K562 (cell line): ENCODE measurements around the gene LAMTOR5.

Source experiments
- DMBX1 ChIP-seq: fragments of 250-450 bp; sonication (Bioruptor Pico); IDR thresholded peaks from 2 replicates; pipeline ENCODE4 v1.8.0; 2022; ENCODE audit warnings: inconsistent platforms, mild to moderate bottlenecking, moderate library complexity, borderline replicate concordance
- GTF2F1 ChIP-seq: IDR thresholded peaks from 2 replicates; pipeline ENCODE4 v1.6.1; 2011; ENCODE audit warnings: low read depth, low read length, improper control_type of control experiment
- MAFK ChIP-seq: IDR thresholded peaks from 2 replicates; pipeline ENCODE4 v1.6.1; 2011; ENCODE audit warnings: low read length, improper control_type of control experiment
- POLR2AphosphoS2 ChIP-seq: IDR thresholded peaks from 2 replicates; pipeline ENCODE4 v1.6.1; 2012; ENCODE audit warnings: low read length, improper control_type of control experiment
- SP1 ChIP-seq: sonication (generic); formaldehyde crosslinking; IDR thresholded peaks from 2 replicates; pipeline ENCODE4 v1.8.1; 2022; ENCODE audit warnings: mild to moderate bottlenecking, missing genetic modification reagents
- TARDBP ChIP-seq: fragments of 450-650 bp; IDR thresholded peaks from 2 replicates; pipeline ENCODE4 v1.6.1; 2016
- TF ChIP-seq, protein P1 (sequence below), 3 experiments: IDR thresholded peaks in 2 of 3; conservative IDR thresholded peaks in 1 of 3; 2 replicates each; pipeline ENCODE4 v1.5.1; 2011 to 2012; ENCODE audit warnings: low read length in 3 of 3, mild to moderate bottlenecking in 3 of 3, control low read depth in 2 of 3, improper control_type of control experiment in 1 of 3, inconsistent platforms in 1 of 3, low read depth in 1 of 3, mixed read lengths in 1 of 3, moderate library complexity in 1 of 3; ENCODE audit not compliant: insufficient read depth in 2 of 3

- TF ChIP-seq MAFK (no peak), POLR2AphosphoS2 (no peak), SP1 (CRISPR knock-in tag) (no peak), TARDBP (no peak), GTF2F1 (no peak), DMBX1 (no peak)
- TF ChIP-seq, protein P1, sequence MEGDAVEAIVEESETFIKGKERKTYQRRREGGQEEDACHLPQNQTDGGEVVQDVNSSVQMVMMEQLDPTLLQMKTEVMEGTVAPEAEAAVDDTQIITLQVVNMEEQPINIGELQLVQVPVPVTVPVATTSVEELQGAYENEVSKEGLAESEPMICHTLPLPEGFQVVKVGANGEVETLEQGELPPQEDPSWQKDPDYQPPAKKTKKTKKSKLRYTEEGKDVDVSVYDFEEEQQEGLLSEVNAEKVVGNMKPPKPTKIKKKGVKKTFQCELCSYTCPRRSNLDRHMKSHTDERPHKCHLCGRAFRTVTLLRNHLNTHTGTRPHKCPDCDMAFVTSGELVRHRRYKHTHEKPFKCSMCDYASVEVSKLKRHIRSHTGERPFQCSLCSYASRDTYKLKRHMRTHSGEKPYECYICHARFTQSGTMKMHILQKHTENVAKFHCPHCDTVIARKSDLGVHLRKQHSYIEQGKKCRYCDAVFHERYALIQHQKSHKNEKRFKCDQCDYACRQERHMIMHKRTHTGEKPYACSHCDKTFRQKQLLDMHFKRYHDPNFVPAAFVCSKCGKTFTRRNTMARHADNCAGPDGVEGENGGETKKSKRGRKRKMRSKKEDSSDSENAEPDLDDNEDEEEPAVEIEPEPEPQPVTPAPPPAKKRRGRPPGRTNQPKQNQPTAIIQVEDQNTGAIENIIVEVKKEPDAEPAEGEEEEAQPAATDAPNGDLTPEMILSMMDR (IDR thresholded peaks at IDR 0.05 in 2 of 3, conservative IDR thresholded peaks at IDR 0.05 in 1 of 3; ENCODE audit: insufficient read depth in 2 of 3, low read depth in 1 of 3, low read length in 3 of 3), result no peak
These were observed 12.6 kb upstream of the LAMTOR5 start for GRCh38 chr1:110420023-110420662.
